ENCODE results near the gene NAA25. TPM values are rescaled to one million over a fixed set of nuclear protein-coding genes. Genes with fewer than 3 reads are reported as not detected.
A peak's percentile ranks its signal among the peaks of the same experiment; 100 is the strongest.
"Not testable (repeated sequence)": the region's sequence is repeated elsewhere in the genome, so short reads cannot be mapped to it uniquely, and the experiment has no call there.

The NAA25 gene
- total and polyA plus RNA-seq, 5 donors from 2014 or later = 8.0 to 27.9 (median 14.8) TPM

GRCh38 chr12:112001576-112001975 is 107.0 kb downstream of the NAA25 start:
- Histone ChIP-seq H3K4me3 (ENCODE audit: low read depth, low read length) (peak overlapping the region; percentile 89), H3K27me3 (ENCODE audit: control insufficient read depth, insufficient read depth, low read length) (no peaks in the 10 kb centered on the region), H3K4me1 (ENCODE audit: control insufficient read depth, insufficient read depth, low read length, poor library complexity, severe bottlenecking) (peaks cover 51% of the 10 kb centered on the region), H3K36me3 (ENCODE audit: control insufficient read depth, insufficient read depth, low read length) (no peaks in the 10 kb centered on the region), H3K9me3 (ENCODE audit: control insufficient read depth in 2 of 2, low read length in 2 of 2) (no peaks in the 10 kb centered on the region), H3K27ac (ENCODE audit: insufficient read depth, low read length, poor library complexity, severe bottlenecking) (peak overlapping the region; percentile 67)
- H3K27me3 Mint-ChIP-seq = peaks cover 4% of the 10 kb centered on the region
- H3K9me3 Mint-ChIP-seq = no peaks in the 10 kb centered on the region
- peak overlapping the region; percentile 70 to 98 (median 89) for H3K4me3 Mint-ChIP-seq
- ATAC-seq (ENCODE audit: low read depth in 2 of 2) (no peak), DNase-seq (no peak)
- H3K4me1 Mint-ChIP-seq = peaks cover 45 to 88% (median 61%) of the 10 kb centered on the region in 4 donors
- peak overlapping the region; percentile 75 to 98 (median 89) for H3K27ac Mint-ChIP-seq
- H3K36me3 Mint-ChIP-seq = peaks cover 7% of the 10 kb centered on the region

GRCh38 chr12:112000820-112001219 is 107.8 kb downstream of the NAA25 start:
- Mint-ChIP-seq H3K9me3 (no peaks in the 10 kb centered on the region), H3K4me3 (peak overlapping the region; percentile 70 to 98 (median 89)), H3K27ac (peak overlapping the region; percentile 75 to 98 (median 89)), H3K36me3 (peaks cover 7% of the 10 kb centered on the region), H3K4me1 (peaks cover 43 to 88% (median 60%) of the 10 kb centered on the region in 4 donors), H3K27me3 (peaks cover 4% of the 10 kb centered on the region)
- DNase-seq (no peak), ATAC-seq (ENCODE audit: low read depth in 2 of 2) (no peak)
- Histone ChIP-seq H3K4me1 (ENCODE audit: control insufficient read depth, insufficient read depth, low read length, poor library complexity, severe bottlenecking) (peaks cover 58% of the 10 kb centered on the region), H3K4me3 (ENCODE audit: low read depth, low read length) (peak overlapping the region; percentile 89), H3K36me3 (ENCODE audit: control insufficient read depth, insufficient read depth, low read length) (no peaks in the 10 kb centered on the region), H3K9me3 (ENCODE audit: control insufficient read depth in 2 of 2, low read length in 2 of 2) (no peaks in the 10 kb centered on the region), H3K27me3 (ENCODE audit: control insufficient read depth, insufficient read depth, low read length) (no peaks in the 10 kb centered on the region), H3K27ac (ENCODE audit: insufficient read depth, low read length, poor library complexity, severe bottlenecking) (peak overlapping the region; percentile 67)

- H3K27me3 ChIP-seq (ENCODE audit: control insufficient read depth, insufficient read depth, low read length); H3K36me3 Mint-ChIP-seq; DNase-seq; H3K9me3 Mint-ChIP-seq; H3K27me3 Mint-ChIP-seq; H3K27ac ChIP-seq (ENCODE audit: insufficient read depth, low read length, poor library complexity, severe bottlenecking); H3K9me3 ChIP-seq (ENCODE audit: control insufficient read depth in 2 of 2, low read length in 2 of 2); ATAC-seq (ENCODE audit: low read depth in 2 of 2); H3K36me3 ChIP-seq (ENCODE audit: control insufficient read depth, insufficient read depth, low read length): not testable (repeated sequence)
- Mint-ChIP-seq H3K4me1 (peaks cover 45 to 88% (median 62%) of the 10 kb centered on the region in 4 donors), H3K27ac (peak overlapping the region; percentile 92 to 95 (median 93)), H3K4me3 (peak overlapping the region; percentile 54 to 81 (median 68))
- Histone ChIP-seq H3K4me1 (ENCODE audit: control insufficient read depth, insufficient read depth, low read length, poor library complexity, severe bottlenecking) (peaks cover 69% of the 10 kb centered on the region), H3K4me3 (ENCODE audit: low read depth, low read length) (peak overlapping the region; percentile 47)
These were observed 109.5 kb downstream of the NAA25 start for GRCh38 chr12:111999129-111999528.

GRCh38 chr12:111998015-111998414 is 110.6 kb downstream of the NAA25 start:
- Histone ChIP-seq H3K27ac (ENCODE audit: insufficient read depth, low read length, poor library complexity, severe bottlenecking) (peak overlapping the region; percentile 57), H3K36me3 (ENCODE audit: control insufficient read depth, insufficient read depth, low read length) (no peaks in the 10 kb centered on the region), H3K9me3 (ENCODE audit: control insufficient read depth in 2 of 2, low read length in 2 of 2) (no peaks in the 10 kb centered on the region), H3K27me3 (ENCODE audit: control insufficient read depth, insufficient read depth, low read length) (no peaks in the 10 kb centered on the region), H3K4me3 (ENCODE audit: low read depth, low read length) (peak overlapping the region; percentile 26), H3K4me1 (ENCODE audit: control insufficient read depth, insufficient read depth, low read length, poor library complexity, severe bottlenecking) (peaks cover 74% of the 10 kb centered on the region)
- Mint-ChIP-seq H3K27me3 (peaks cover 4% of the 10 kb centered on the region), H3K36me3 (peaks cover 7% of the 10 kb centered on the region), H3K27ac (peak overlapping the region; percentile 92 to 95 (median 93)), H3K4me1 (peaks cover 54 to 91% (median 65%) of the 10 kb centered on the region in 4 donors), H3K9me3 (no peaks in the 10 kb centered on the region), H3K4me3 (peak overlapping the region; percentile 35 to 81 (median 54))
- no peak for DNase-seq
- ATAC-seq (ENCODE audit: low read depth in 2 of 2) = no peak

GRCh38 chr12:111997300-111997699 is 111.3 kb downstream of the NAA25 start:
- peaks cover 71% of the 10 kb centered on the region for H3K4me1 ChIP-seq (ENCODE audit: control insufficient read depth, insufficient read depth, low read length, poor library complexity, severe bottlenecking)
- Mint-ChIP-seq H3K9me3 (no peaks in the 10 kb centered on the region), H3K36me3 (peaks cover 7% of the 10 kb centered on the region), H3K4me3 (peak overlapping the region in 3 of 4 donors; percentile 56 to 81 (median 75)), H3K27me3 (no peaks in the 10 kb centered on the region), H3K27ac (peak overlapping the region; percentile 57 to 92 (median 76)), H3K4me1 (peaks cover 48 to 92% (median 64%) of the 10 kb centered on the region in 4 donors)
- DNase-seq = no peak
- peak overlapping the region; percentile 57 for H3K27ac ChIP-seq (ENCODE audit: insufficient read depth, low read length, poor library complexity, severe bottlenecking)
- no peaks in the 10 kb centered on the region for H3K36me3 ChIP-seq (ENCODE audit: control insufficient read depth, insufficient read depth, low read length)
- H3K4me3 ChIP-seq (ENCODE audit: low read depth, low read length) = peak overlapping the region; percentile 13
- H3K27me3 ChIP-seq (ENCODE audit: control insufficient read depth, insufficient read depth, low read length) = no peaks in the 10 kb centered on the region
- ATAC-seq (ENCODE audit: low read depth in 2 of 2) = no peak
- H3K9me3 ChIP-seq (ENCODE audit: control insufficient read depth in 2 of 2, low read length in 2 of 2) = no peaks in the 10 kb centered on the region

- Histone ChIP-seq H3K27me3 (ENCODE audit: control insufficient read depth, insufficient read depth, low read length) (no peaks in the 10 kb centered on the region), H3K4me3 (ENCODE audit: low read depth, low read length) (peak overlapping the region; percentile 63), H3K27ac (ENCODE audit: insufficient read depth, low read length, poor library complexity, severe bottlenecking) (peak overlapping the region; percentile 55), H3K4me1 (ENCODE audit: control insufficient read depth, insufficient read depth, low read length, poor library complexity, severe bottlenecking) (peaks cover 66% of the 10 kb centered on the region), H3K9me3 (ENCODE audit: control insufficient read depth in 2 of 2, low read length in 2 of 2) (no peaks in the 10 kb centered on the region), H3K36me3 (ENCODE audit: control insufficient read depth, insufficient read depth, low read length) (no peaks in the 10 kb centered on the region)
- Mint-ChIP-seq H3K4me3 (peak overlapping the region; percentile 49 to 91 (median 80)), H3K27ac (peak overlapping the region; percentile 26 to 97 (median 86)), H3K4me1 (peaks cover 47 to 87% (median 61%) of the 10 kb centered on the region in 4 donors), H3K27me3 (no peaks in the 10 kb centered on the region), H3K36me3 (peaks cover 9% of the 10 kb centered on the region), H3K9me3 (no peaks in the 10 kb centered on the region)
- ATAC-seq (ENCODE audit: low read depth in 2 of 2) = no peak
- DNase-seq = no peak
These were observed 112.7 kb downstream of the NAA25 start for GRCh38 chr12:111995782-111996480.

- peaks cover 39 to 75% (median 55%) of the 10 kb centered on the region in 4 donors for H3K4me1 Mint-ChIP-seq
- not testable (repeated sequence) for H3K36me3 ChIP-seq (ENCODE audit: control insufficient read depth, insufficient read depth, low read length); H3K36me3 Mint-ChIP-seq; H3K27me3 ChIP-seq (ENCODE audit: control insufficient read depth, insufficient read depth, low read length); H3K27me3 Mint-ChIP-seq; H3K9me3 Mint-ChIP-seq; H3K9me3 ChIP-seq (ENCODE audit: control insufficient read depth in 2 of 2, low read length in 2 of 2)
- peak overlapping the region; percentile 86 to 97 (median 93) for H3K27ac Mint-ChIP-seq
- Histone ChIP-seq H3K27ac (ENCODE audit: insufficient read depth, low read length, poor library complexity, severe bottlenecking) (peak overlapping the region; percentile 66), H3K4me3 (ENCODE audit: low read depth, low read length) (peak overlapping the region; percentile 86), H3K4me1 (ENCODE audit: control insufficient read depth, insufficient read depth, low read length, poor library complexity, severe bottlenecking) (peaks cover 57% of the 10 kb centered on the region)
- DNase-seq (peak in 2 of 3 donors; percentile 62 to 82), ATAC-seq (ENCODE audit: low read depth in 2 of 2) (peak; percentile 10 to 19)
- peak overlapping the region; percentile 78 to 91 (median 88) for H3K4me3 Mint-ChIP-seq
These were observed 114.1 kb downstream of the NAA25 start for GRCh38 chr12:111994211-111995111.

Measured in CD4-positive, CD25-positive, alpha-beta regulatory T cell (primary cell).